HTR-8/SVneo (cell line): ENCODE measurements around the gene SLC39A10.
"Not testable (repeated sequence)": the region's sequence is repeated elsewhere in the genome, so short reads cannot be mapped to it uniquely, and the experiment has no call there.

ENCODE experiments used
- DNase-seq: peaks from one replicate; pipeline ENCODE4 v3.0.0; 2011; ENCODE audit warnings: low spot score, mixed read lengths; ENCODE audit not compliant: insufficient read length
- FAIRE-seq: peaks from 2 replicates; lab custom pipeline; 2011; peaks lifted over from hg19 to GRCh38; lab: Jason Lieb, UNC

Gene SLC39A10

DNA sequence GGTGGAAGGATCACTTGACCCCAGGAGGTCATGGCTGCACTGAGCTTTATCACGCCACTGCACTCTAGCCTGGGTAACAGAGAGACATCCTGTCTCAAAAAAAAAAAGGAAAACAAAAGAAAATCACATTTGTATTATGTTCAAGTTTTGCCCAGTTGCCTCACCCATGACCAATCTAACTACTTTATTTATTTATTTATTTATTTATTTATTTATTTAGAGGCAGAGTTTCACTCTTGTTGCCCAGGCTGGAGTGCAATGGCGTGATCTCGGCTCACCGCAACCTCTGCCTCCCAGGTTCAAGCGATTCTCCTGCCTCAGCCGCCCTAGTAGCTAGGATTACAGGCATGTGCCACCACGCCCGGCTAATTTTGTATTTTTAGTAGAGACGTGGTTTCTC is 12.3 kb upstream of the SLC39A10 start:
- DNase-seq, FAIRE-seq: not testable (repeated sequence)

DNA sequence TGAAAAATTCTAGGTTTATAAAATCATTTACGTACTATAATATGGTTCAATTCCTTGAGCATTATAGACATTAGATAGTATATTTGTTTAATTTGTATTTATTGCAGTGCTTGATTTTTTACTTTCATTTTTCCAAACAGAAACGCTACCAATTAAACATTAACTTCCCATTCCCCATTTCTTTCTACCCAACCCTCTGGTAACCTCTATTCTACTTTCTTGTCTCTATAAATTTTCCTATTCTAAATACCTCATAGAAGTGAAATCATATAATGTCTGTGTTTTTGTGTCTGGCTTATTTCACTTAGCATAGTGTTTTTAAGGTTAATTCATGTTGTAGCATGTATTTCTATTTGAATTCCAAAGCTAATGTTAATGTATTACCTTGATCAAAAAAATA is 11.6 kb upstream of the SLC39A10 start:
- no peak for FAIRE-seq
- no peak for DNase-seq

DNA sequence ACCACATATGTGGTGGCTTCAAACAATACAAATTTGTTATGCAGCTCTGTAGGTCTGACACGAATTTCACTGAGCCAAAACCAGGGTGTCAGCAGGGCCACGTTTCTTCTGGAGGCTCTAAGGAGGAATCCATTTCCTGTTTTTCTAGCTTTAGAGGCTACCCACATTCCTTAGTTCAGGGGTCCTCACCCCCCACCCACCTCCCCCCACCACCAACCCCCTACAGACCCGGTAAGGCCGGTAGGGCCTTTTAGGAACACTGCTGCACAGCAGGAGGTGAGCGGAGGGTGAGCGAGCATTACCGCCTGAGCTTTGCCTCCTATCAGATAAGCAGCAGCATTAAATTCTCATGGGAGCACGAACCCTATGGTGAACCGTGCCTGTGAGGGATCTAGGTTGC is 10.6 kb upstream of the SLC39A10 start:
- no peak for FAIRE-seq
- DNase-seq, result no peak

DNA sequence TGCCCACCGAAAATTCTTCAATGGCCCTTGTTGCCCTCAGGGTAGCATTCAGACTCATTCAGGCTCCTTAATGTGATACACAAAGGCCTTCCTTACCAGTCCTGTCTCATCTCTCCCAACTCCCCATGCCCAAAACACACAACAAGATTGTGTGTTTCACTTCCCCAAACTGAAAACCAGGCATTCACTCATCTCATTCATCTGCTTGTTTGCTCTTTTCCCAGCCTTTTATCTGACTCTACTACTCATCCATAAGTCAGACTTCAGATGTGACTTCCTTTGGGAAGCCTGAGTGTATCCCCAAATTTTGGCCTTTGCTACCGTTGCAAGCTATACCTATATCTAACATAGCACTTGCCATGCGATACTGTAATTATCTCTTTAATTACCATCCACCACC is 9.7 kb upstream of the SLC39A10 start:
- no peak for FAIRE-seq
- no peak for DNase-seq

DNA sequence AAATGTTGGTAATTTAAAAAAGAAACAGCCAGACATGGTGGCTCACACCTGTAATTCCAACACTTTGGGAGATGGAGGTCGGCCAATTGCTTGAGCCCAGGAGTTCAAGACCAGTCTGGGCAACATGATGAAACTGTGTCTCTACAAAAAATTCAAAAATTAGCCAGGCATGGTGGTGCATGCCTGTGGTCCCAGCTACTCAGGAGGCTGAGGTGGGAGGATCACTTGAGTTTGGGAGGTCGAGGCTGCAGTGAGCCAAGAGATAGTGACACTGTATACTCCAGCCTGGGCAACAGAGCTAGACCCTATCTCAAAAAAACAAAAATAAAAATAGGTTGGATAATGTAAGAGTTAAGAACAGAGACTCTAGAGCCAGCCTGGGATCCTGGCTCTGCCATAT is 8.7 kb upstream of the SLC39A10 start:
- not testable (repeated sequence) for DNase-seq, FAIRE-seq

DNA sequence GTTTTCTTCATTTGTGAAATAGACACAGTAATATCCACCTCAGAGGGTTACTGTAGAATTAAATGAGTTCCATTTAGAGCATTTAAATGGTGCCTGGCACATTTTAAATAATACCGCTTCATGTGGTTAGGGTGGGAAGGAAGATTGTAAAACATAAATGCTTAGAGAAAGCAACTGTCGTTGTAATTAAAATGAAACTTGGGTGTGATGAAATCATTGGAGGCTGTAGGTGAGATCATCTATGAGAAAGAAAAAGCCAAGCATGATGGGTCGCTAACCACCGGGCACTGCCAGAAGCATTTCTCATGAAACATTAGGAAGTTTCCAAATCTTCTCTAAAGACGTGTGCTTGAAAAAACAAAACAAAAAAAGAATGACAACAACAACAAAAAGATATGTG is 8.2 kb upstream of the SLC39A10 start:
- FAIRE-seq (no peak), DNase-seq (no peak)

DNA sequence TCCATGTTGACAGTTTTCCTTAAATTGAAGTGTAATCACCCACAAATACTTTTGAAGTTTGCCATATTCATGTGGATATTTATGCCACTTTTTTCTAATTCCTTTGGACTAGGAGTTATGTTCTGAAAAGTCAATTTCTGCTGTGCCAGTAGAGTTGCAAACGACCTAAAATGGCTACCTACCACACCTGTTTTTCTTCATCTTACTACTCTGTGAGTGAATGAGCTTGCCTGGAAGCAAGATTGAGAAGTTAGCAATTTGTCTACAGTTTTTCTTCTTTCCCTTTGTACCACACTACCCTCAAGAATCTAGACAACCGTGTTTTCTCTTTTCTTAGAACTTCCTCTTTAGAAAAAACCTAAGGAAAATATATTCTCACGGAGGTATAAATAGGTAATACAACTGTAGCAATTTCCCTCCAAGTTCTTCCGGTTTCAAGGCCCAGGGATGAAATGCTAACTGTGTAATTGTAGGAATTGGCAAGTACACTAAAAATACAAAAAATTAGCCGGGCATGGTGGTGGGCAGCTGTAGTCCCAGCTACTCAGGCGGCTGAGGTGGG is 7.3 kb upstream of the SLC39A10 start:
- FAIRE-seq, result no peak

DNA sequence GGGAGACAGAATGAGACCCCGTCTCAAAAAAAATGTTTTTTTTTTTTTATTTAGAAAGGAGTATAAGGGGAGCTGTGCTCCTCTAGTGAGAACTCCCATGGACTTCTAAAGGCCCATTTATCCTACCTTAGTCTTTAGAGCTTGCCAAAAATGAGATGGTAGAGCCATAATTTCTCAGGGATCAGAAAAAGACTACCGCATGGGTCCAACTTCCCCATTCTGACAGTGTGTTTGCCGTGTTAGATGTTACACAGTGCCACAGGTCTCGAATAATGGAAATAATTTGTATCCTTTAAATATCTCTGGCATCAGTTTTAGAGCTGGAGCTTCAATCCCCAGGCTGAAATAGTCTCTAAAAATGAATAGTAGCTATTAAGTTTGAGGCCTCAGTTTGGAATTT is 6.0 kb upstream of the SLC39A10 start:
- DNase-seq (no peak), FAIRE-seq (no peak)

More for the DNA sequence above, 7.3 kb upstream of the SLC39A10 start:
- DNase-seq, result no peak

DNA sequence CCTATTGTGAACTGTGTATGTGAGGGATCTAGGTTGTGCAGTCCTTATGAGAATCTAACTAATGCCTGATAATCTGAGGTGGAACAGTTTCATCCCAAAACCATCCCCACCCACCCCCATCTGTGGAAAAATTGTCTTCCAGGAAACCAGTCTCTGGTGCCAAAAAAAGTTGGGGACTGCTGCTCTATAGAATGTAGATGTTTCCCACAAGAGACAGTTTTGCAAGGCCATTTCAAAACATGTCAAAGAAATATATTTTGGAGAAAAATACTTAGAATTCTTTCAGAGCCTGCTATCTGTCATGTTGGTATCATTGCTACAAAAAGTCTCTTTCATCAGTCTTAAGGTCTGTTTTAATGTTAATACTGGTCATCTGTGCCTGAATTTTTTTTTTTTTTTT is 4.1 kb upstream of the SLC39A10 start:
- no peak for FAIRE-seq
- no peak for DNase-seq

DNA sequence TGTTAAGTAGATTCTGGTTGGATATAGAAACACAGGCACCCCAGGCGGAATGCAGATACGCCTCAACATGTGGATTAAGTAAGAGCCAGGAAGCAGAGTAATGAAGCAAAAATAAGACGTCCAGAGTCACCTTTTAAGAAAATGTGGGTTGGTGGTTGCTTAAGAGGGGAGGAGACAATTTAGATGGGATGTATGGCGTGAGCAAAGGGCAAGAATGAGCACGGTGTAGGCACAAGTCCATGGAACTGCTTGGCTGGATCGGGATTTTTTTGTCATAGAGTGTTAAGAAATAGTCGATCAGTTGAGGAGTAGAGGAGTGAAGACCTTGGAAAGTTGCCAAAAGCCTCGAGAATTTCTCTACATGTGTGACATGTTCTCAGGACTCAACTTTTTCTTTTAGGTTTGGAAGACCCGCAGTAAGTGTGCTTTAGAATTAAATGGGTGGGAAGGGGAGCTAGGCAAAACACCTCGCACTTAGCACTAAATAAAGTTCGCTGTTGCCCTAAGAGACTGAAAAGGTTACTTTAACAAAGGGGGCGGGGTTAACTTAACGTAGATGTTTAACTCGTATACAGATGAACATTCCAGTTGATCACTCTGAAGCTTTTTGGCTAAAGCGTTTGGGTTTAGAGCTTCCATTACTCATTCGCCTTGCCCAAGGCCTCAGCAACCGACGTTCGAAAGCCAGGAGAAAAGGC is 716 bp upstream of the SLC39A10 start:
- DNase-seq (no peak), FAIRE-seq (no peak)

DNA sequence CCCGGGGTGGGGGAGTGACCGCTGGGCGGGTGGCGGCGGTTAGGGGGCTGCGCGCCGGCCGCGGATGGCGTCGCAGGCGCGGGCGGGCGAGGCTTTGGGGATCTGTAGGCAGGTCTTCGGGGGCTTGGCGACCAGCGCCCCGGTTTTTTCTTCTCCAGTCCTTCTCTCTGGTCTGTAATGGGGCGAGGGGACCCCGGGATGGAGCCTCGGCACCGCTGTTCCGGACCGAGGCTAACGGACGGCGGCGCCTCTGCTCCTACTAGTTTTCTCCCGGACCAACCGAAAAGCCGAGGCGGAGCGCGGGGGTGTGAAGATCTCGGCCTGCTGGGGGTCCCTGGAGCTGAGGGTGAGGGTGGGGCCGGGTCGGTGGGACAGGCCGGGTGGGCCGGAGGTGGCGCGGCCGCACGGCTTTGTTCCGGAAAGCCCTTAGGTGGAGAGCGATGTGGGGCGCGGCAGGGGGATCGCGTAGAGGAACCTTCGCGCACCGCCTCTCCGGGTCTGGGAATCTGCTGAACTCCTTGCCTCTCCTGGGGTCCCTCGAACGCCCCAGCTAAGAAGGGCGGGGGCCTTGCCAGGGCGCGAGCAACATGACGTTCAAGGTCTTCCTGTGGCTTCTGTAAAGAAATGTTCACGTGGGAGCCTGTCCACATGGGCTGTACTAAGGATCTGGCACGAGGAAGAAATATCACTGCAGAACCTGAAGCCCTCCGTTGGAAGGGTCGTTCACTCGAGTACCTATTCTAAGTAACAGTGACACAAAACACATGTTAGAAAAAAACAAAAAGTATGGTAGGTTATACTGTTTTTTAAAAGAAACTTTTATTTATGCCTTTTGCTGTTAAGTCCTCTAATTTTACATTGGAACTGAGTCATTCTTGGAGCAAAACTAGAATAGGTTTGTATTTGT is 861 bp downstream of the SLC39A10 start:
- FAIRE-seq, result no peak
- no peak for DNase-seq

DNA sequence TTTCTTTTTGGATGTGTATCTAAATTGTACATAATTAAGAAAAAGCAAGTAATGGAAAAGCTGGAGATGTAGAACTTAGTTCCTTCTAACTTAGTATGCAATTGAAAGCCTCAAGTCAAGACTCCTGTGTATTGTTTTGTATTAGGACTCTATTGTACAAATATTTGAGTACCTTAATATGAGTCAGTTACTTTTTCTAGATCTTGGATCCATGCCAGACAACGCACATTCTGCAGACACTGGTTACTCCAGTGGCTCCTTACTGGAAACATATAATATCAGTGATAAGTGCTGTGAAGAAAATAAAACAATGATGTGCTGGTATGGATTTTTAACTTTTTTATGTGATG is 1.5 kb downstream of the SLC39A10 start:
- DNase-seq (peak; percentile 35), FAIRE-seq (no peak)

DNA sequence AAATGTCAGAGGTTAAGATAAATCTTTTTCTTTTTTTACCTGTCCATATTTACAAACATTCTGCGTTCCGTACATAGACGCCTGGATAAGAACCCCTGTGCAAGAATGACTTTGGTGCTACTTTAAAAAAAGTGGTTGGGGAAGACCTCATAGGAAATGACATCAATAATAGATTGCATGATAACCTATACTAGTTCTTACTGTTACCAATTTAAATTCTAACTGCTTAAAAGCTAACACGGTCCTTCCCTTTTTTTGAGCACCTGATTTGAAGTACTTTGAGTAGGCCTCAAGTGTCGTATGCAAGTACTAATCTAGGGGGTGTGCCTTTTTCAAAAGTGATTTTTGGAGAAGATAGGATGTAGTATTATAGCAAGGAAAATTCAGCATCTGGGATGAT is 2.1 kb downstream of the SLC39A10 start:
- FAIRE-seq, result no peak
- DNase-seq, result no peak

DNA sequence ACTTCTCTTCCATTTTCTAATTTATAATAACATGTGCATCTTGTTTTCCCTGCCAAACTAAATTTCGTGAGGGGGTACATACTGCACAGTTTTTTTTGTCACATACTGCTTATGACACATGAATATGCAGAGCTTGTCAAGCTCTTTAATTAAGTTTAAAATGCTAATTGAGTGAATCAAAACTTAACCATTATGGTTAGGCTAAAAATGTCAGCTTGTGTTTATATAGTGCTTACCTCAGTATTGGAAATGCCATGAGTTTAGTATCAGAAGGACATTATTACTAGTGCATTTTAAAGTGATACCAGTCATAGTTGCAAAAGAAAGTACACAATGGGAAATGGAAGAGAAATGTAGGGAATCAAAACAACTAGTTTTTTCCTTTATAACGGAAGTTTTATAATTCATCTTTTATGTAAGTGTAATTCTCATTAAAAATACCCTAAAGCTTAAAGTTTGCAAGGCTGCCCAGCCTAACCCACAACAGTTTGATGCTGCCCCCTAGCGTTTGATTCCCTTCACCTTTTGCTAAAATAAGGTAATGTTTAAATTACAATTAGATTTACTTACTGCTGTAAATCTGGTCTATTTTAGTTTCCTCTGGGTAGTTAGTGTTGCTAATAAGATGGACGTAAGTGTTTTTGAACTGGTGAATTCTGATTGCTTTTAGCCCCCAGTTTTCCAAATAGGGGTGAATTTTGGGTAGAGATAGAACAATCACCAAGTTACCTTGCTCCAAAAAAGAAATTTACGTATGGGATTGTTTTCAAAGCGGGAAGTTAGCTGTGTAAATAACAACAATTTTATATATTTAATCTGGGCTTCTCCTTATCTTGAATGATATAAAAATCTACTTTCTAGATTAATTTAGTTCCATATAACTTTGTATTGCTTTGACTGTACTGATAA is 3.2 kb downstream of the SLC39A10 start:
- FAIRE-seq (peak; percentile 36), DNase-seq (peak; percentile 35)

DNA sequence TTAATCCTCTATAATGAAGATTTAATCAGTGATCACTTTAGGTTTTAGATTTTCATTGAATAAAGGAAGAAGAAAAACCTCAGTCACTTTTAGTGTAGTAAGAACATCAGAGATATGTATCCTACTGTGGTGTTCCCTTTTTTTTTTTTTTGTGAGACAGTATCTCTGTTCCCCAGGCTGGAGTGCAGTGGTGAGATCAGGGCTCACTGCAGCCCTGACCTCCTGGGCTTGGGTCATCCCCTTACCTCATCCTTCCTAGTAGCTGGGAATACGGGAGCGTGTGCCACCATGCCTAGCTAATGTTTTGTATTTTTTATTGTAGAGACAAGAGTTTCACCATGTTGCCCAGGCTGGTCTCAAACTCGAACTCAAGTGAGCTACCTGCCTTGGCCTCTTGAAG is 5.1 kb downstream of the SLC39A10 start:
- DNase-seq (no peak), FAIRE-seq (no peak)

DNA sequence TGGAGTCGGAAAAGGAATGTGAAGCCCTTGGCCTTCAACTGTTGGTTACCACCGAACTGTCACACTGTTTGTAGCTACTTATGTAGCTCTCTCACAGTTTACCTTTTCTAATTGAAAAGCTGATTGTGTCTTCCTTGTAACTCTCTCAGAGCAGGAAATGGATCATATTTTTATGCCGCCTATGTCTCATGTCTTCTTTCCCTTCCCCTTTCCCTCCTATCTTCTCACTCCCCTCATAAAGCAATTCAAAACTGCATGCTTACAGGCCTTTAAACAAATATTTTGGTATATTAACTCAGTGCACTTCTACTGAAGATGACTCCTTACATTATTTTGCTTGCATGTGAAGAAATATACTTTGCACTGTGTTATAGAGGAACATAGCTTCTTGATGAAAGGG is 6.0 kb downstream of the SLC39A10 start:
- DNase-seq (no peak), FAIRE-seq (no peak)

DNA sequence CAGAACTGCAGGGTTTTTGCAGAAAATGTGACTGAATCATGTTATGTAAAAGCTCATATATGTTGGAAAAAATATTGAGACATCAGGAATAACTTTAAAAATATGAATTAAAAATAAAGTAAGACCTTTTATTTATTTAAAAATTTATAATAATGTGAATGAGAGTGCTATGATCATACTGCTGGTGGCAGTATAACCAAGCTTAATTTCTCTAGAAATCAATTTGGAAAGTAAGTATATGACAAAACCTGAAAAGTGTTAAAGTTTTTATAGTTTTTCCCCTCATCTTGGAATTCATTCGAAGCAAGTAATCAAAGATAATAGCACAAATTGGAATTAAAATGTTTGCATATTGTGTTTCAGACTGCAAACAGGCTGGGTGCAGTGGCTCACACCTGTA is 7.5 kb downstream of the SLC39A10 start:
- DNase-seq, result no peak
- no peak for FAIRE-seq

DNA sequence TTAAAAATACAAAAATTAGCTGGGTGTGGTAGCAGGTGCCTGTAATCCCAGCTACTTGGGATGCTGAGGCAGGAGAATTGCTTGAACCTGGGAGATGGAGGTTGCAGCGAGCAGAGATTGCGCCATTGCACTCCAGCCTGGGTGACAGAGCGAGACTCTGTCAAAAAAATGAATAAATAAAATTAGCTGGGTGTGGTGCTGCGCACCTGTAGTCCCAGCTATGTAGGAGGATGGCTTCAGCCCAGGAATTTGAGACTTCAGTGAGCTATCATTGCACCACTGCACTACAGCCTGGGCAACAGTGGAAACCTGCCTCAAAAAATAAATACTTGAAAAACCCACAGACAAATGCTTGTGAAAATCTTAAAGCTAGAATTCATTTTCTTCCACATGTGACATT is 8.1 kb downstream of the SLC39A10 start:
- not testable (repeated sequence) for DNase-seq, FAIRE-seq

DNA sequence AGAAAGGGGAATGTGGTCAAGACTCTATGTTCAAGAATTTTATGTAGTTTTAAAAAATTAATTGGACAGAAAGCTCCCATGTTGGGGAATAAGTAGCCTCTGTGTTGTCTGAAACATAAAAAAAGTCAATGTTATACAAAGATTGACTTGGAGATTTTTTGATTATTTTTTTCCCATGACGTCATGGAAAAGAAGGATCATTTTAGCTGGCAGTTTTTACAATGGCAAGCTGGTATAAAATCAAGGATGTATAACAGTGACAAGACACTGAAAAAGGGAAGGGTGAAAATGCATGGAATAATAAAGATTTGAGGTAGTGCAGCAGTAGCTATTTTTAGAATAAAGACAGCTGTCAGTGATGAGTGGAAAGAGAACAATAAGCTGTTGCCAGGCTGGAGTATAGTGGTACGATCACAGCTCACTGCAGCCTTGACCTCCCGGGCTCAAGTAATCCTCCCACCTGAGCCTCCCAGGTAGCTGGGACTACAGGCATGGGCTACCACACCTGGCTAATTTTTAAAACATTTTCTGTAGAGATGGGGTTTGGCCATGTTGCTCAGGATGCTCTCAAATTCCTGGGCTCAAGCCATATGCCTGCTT is 9.2 kb downstream of the SLC39A10 start:
- DNase-seq, result no peak
- no peak for FAIRE-seq

DNA sequence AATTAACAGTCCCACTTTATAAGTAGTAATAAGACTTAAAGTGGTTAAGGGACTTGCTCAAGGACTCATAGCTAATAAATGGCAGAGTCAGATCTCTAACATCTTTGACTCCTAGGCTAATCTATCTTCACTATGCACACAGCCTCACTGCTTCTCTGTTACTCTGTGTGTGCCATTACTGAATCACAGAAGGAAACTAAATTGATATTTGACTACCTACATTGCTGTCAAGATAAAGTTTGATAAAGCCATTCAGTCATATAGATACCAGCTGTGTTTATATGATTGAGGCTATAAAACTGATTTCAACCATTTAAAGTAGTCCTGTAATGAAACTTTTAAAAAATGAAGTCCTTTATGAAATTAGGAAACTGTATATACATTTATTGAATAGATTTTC is 10.9 kb downstream of the SLC39A10 start:
- FAIRE-seq, result no peak

More for the DNA sequence above, 10.9 kb downstream of the SLC39A10 start:
- no peak for DNase-seq
